Right atrium auricular region (tissue), 2 donors: Measurements from ENCODE around the gene MRPS2. TPM values are rescaled to one million over a fixed set of nuclear protein-coding genes. Genes with fewer than 3 reads are reported as not detected.

Experiments used
- DNase-seq: peaks from one replicate; pipeline ENCODE4 v3.0.0-alpha.2; 2019; ENCODE audit warnings: low spot score
- H3K27ac ChIP-seq, 2 donors: fragments of 200-600 bp; sonication (generic); 1 replicate in 1 of 2; 2 replicates in 1 of 2; pipeline ENCODE4 v1.5.1; 2016 to 2019
- H3K27me3 ChIP-seq, 2 donors: fragments of 200-600 bp; sonication (generic); one replicate each; pipeline versions ENCODE4 v1.5.1 to v1.6.0; 2017 to 2019
- H3K36me3 ChIP-seq: fragments of 200-600 bp; sonication (generic); one replicate; pipeline ENCODE4 v1.5.1; 2016
- H3K4me1 ChIP-seq, 2 donors: fragments of 200-600 bp; sonication (generic); one replicate each; pipeline versions ENCODE4 v1.5.1 to v1.6.0; 2017 to 2019
- H3K4me3 ChIP-seq, 2 donors: fragments of 200-600 bp; sonication (generic); 1 replicate in 1 of 2; 2 replicates in 1 of 2; pipeline ENCODE4 v1.5.1; 2017 to 2019; ENCODE audit warnings: mild to moderate bottlenecking in 1 of 2, moderate library complexity in 1 of 2
- H3K9me3 ChIP-seq, 2 donors: fragments of 200-600 bp; sonication (generic); one replicate each; pipeline ENCODE4 v1.5.1; 2019
- CTCF ChIP-seq, 2 donors: fragments of 200-600 bp; sonication (generic); IDR thresholded peaks; one replicate each; pipeline ENCODE4 v1.5.1; 2019; ENCODE audit warnings: antibody characterized with exemption in 2 of 2
- total RNA-seq, 2 donors: library from RNA; depleted of rRNA; stranded (reverse); fragments of >200 nt; gene quantifications; one replicate each; pipeline ENCODE4 v1.1.0, GENCODE V29; 2016

MRPS2 gene
- total RNA-seq, 2 donors from 2014 or later = 40.9 to 72.5 TPM

GRCh38 chr9:135504262-135505243, 4.1 kb downstream of the MRPS2 start:
- H3K36me3 ChIP-seq = peaks cover 20% of the 10 kb centered on the region
- peak; percentile 66 to 70 for TF ChIP-seq CTCF (IDR thresholded peaks at IDR 0.05)

GRCh38 chr9:135505406-135506187, 5.1 kb downstream of the MRPS2 start:
- Histone ChIP-seq H3K9me3 (peaks cover 0 to 10% of the 10 kb centered on the region in 2 donors), H3K27me3 (no peaks in the 10 kb centered on the region), H3K4me3 (no peak overlapping the region), H3K27ac (no peak overlapping the region), H3K4me1 (peaks cover 0 to 28% of the 10 kb centered on the region in 2 donors), H3K36me3 (peaks cover 20% of the 10 kb centered on the region)
- TF ChIP-seq CTCF (IDR thresholded peaks at IDR 0.05) = no peak
- DNase-seq = no peak

More at GRCh38 chr9:135504262-135505243, 4.1 kb downstream of the MRPS2 start:
- no peak overlapping the region for H3K27ac ChIP-seq
- peaks cover 0 to 29% of the 10 kb centered on the region in 2 donors for H3K4me1 ChIP-seq
- no peak for DNase-seq
- peaks cover 0 to 9% of the 10 kb centered on the region in 2 donors for H3K9me3 ChIP-seq
- H3K27me3 ChIP-seq = no peaks in the 10 kb centered on the region
- no peak overlapping the region for H3K4me3 ChIP-seq

GRCh38 chr9:135506327-135507103, 6.0 kb downstream of the MRPS2 start:
- no peak overlapping the region for H3K4me3 ChIP-seq
- no peaks in the 10 kb centered on the region for H3K27me3 ChIP-seq
- H3K4me1 ChIP-seq = peaks cover 0 to 23% of the 10 kb centered on the region in 2 donors
- H3K36me3 ChIP-seq = peaks cover 20% of the 10 kb centered on the region
- H3K27ac ChIP-seq = no peak overlapping the region
- DNase-seq = no peak
- no peak for TF ChIP-seq CTCF (IDR thresholded peaks at IDR 0.05)
- H3K9me3 ChIP-seq = peaks cover 0 to 10% of the 10 kb centered on the region in 2 donors

- Histone ChIP-seq H3K27me3 (no peaks in the 10 kb centered on the region), H3K36me3 (peaks cover 18% of the 10 kb centered on the region), H3K27ac (no peak overlapping the region), H3K9me3 (peaks cover 0 to 10% of the 10 kb centered on the region in 2 donors), H3K4me3 (no peak overlapping the region), H3K4me1 (peaks cover 0 to 15% of the 10 kb centered on the region in 2 donors)
- no peak for DNase-seq
- no peak for TF ChIP-seq CTCF (IDR thresholded peaks at IDR 0.05)
These were observed 6.9 kb downstream of the MRPS2 start for GRCh38 chr9:135507104-135508035.
